Trophoblast cell (in vitro differentiated cells and primary cell): ENCODE results near the gene IL21R.

ENCODE experiments used
- DNase-seq, 2 donors: peaks; one replicate each; pipeline ENCODE4 v3.0.0-alpha.2; 2016
- H2AFZ ChIP-seq: 2 replicates; pipeline ENCODE4 v1.6.1; 2013; ENCODE audit warnings: low read length, moderate library complexity, mild to moderate bottlenecking; ENCODE audit not compliant: insufficient read depth, poor library complexity
- H2AK5ac ChIP-seq: 2 replicates; pipeline ENCODE4 v1.6.1; 2013; ENCODE audit warnings: mild to moderate bottlenecking, low read length
- H2BK120ac ChIP-seq: 2 replicates; pipeline ENCODE4 v1.6.1; 2013; ENCODE audit warnings: low read length, mild to moderate bottlenecking, moderate library complexity; ENCODE audit not compliant: insufficient read depth, poor library complexity
- H2BK12ac ChIP-seq: 2 replicates; pipeline ENCODE4 v1.6.1; 2013; ENCODE audit warnings: mild to moderate bottlenecking, low read length, moderate library complexity
- H2BK5ac ChIP-seq: 2 replicates; pipeline ENCODE4 v1.6.1; 2013; ENCODE audit warnings: low read length, low read depth, moderate library complexity, mild to moderate bottlenecking; ENCODE audit not compliant: poor library complexity
- H3K14ac ChIP-seq: 2 replicates; pipeline ENCODE4 v1.6.1; 2013; ENCODE audit warnings: mild to moderate bottlenecking, low read length
- H3K18ac ChIP-seq: 2 replicates; pipeline ENCODE4 v1.6.1; 2013; ENCODE audit warnings: mild to moderate bottlenecking, low read length
- H3K23ac ChIP-seq: 2 replicates; pipeline ENCODE4 v1.6.1; 2013; ENCODE audit warnings: low read length
- H3K27ac ChIP-seq: 2 replicates; pipeline ENCODE4 v1.5.1; 2013; ENCODE audit warnings: low read depth, mild to moderate bottlenecking, inconsistent platforms, low read length, moderate library complexity
- H3K27me3 ChIP-seq: 2 replicates; pipeline ENCODE4 v1.6.1; 2013; ENCODE audit warnings: inconsistent platforms, mild to moderate bottlenecking, low read length, moderate library complexity; ENCODE audit not compliant: insufficient read depth
- H3K36me3 ChIP-seq, 2 experiments: 1 replicate in 1 of 2; 2 replicates in 1 of 2; pipeline ENCODE4 v1.6.1; 2013; ENCODE audit warnings: low read length in 2 of 2, mild to moderate bottlenecking in 2 of 2, moderate library complexity in 1 of 2; ENCODE audit not compliant: insufficient read depth in 2 of 2, control insufficient read depth in 1 of 2
- H3K4ac ChIP-seq: 2 replicates; pipeline ENCODE4 v1.6.1; 2013; ENCODE audit warnings: low read depth, mild to moderate bottlenecking, low read length, moderate library complexity
- H3K4me1 ChIP-seq, 2 experiments: 1 replicate in 1 of 2; 2 replicates in 1 of 2; pipeline ENCODE4 v1.6.1; 2013; ENCODE audit warnings: low read length in 2 of 2, mild to moderate bottlenecking in 2 of 2, moderate library complexity in 1 of 2; ENCODE audit not compliant: insufficient read depth in 2 of 2, control insufficient read depth in 1 of 2
- H3K4me2 ChIP-seq: 2 replicates; pipeline ENCODE4 v1.6.1; 2013; ENCODE audit warnings: inconsistent platforms, mild to moderate bottlenecking, low read length, moderate library complexity
- H3K4me3 ChIP-seq: 2 replicates; pipeline ENCODE4 v1.5.1; 2013; ENCODE audit warnings: mild to moderate bottlenecking, low read depth, low read length, inconsistent platforms
- H3K79me1 ChIP-seq: one replicate; pipeline ENCODE4 v1.6.1; 2013; ENCODE audit warnings: low read length
- H3K79me2 ChIP-seq: 2 replicates; pipeline ENCODE4 v1.6.1; 2013; ENCODE audit warnings: low read length, mild to moderate bottlenecking; ENCODE audit not compliant: control insufficient read depth, insufficient read depth, poor library complexity
- H3K9ac ChIP-seq: 2 replicates; pipeline ENCODE4 v1.6.1; 2013; ENCODE audit warnings: mild to moderate bottlenecking, low read length
- H3K9me3 ChIP-seq: 2 replicates; pipeline ENCODE4 v1.6.1; 2013; ENCODE audit warnings: low read depth, mild to moderate bottlenecking, control low read depth, inconsistent platforms, low read length; ENCODE audit not compliant: insufficient read depth
- H4K12ac ChIP-seq: 2 replicates; pipeline ENCODE4 v1.6.1; 2013; ENCODE audit warnings: low read depth, mild to moderate bottlenecking, low read length, moderate library complexity
- H4K8ac ChIP-seq: 2 replicates; pipeline ENCODE4 v1.6.1; 2013; ENCODE audit warnings: low read depth, mild to moderate bottlenecking, low read length, moderate library complexity
- H4K91ac ChIP-seq: one replicate; pipeline ENCODE4 v1.6.1; 2013; ENCODE audit warnings: low read depth, mild to moderate bottlenecking, low read length, moderate library complexity
- WGBS: extraction: QIAGEN DNeasy Blood & Tissue Kit; methylation state at CpG from one replicate; pipeline ENCODE4 v1.1.7; 2013; ENCODE audit warnings: missing lambda C conversion rate; ENCODE audit not compliant: insufficient read length, insufficient coverage; ENCODE audit errors: extremely low coverage; 5-methylcytosine and 5-hydroxymethylcytosine counted together

Gene IL21R

GRCh38 chr16:27359051-27359450 is 42.9 kb upstream of the IL21R start:
- Histone ChIP-seq H3K79me1 (no peaks in the 10 kb centered on the region), H4K91ac (no peak overlapping the region), H2AK5ac (no peak overlapping the region), H4K12ac (no peak overlapping the region), H3K23ac (no peak overlapping the region), H3K27ac (no peak overlapping the region), H3K4me3 (no peak overlapping the region), H3K14ac (no peak overlapping the region), H2BK5ac (no peak overlapping the region), H3K9me3 (no peaks in the 10 kb centered on the region), H3K36me3 (peaks cover 50 to 61% of the 10 kb centered on the region in 2 experiments), H3K27me3 (no peaks in the 10 kb centered on the region), H3K4me2 (no peak overlapping the region), H3K18ac (no peak overlapping the region), H3K4me1 (no peaks in the 10 kb centered on the region), H4K8ac (no peak overlapping the region), H2BK12ac (no peak overlapping the region), H2BK120ac (no peak overlapping the region), H3K4ac (no peak overlapping the region), H3K9ac (no peak overlapping the region), H3K79me2 (no peaks in the 10 kb centered on the region), H2AFZ (no peak overlapping the region)
- WGBS = no CpG with 5 or more reads among the region's 4 CpGs
- DNase-seq = no peak

GRCh38 chr16:27359615-27360014 is 42.4 kb upstream of the IL21R start:
- WGBS = no CpG with 5 or more reads among the region's 6 CpGs
- H4K8ac ChIP-seq = no peak overlapping the region
- H3K4me2 ChIP-seq = no peak overlapping the region
- no peak overlapping the region for H3K4ac ChIP-seq
- H3K23ac ChIP-seq = no peak overlapping the region
- H3K9me3 ChIP-seq = no peaks in the 10 kb centered on the region
- H2BK12ac ChIP-seq = no peak overlapping the region
- no peak overlapping the region for H3K18ac ChIP-seq
- H3K79me1 ChIP-seq = no peaks in the 10 kb centered on the region
- no peak overlapping the region for H3K27ac ChIP-seq
- no peak for DNase-seq
- no peak overlapping the region for H3K9ac ChIP-seq
- H3K4me3 ChIP-seq = no peak overlapping the region
- H3K36me3 ChIP-seq = peaks cover 47 to 55% of the 10 kb centered on the region in 2 experiments
- no peak overlapping the region for H2BK120ac ChIP-seq
- no peak overlapping the region for H4K12ac ChIP-seq
- no peak overlapping the region for H2AK5ac ChIP-seq
- H3K14ac ChIP-seq = no peak overlapping the region
- no peak overlapping the region for H2AFZ ChIP-seq
- no peak overlapping the region for H4K91ac ChIP-seq
- no peak overlapping the region for H2BK5ac ChIP-seq
- H3K4me1 ChIP-seq = peaks cover 0 to under 1% of the 10 kb centered on the region in 2 experiments
- no peaks in the 10 kb centered on the region for H3K79me2 ChIP-seq
- no peaks in the 10 kb centered on the region for H3K27me3 ChIP-seq

- no peak overlapping the region for H3K4ac ChIP-seq
Observed at GRCh38 chr16:27361987-27362386, 40.0 kb upstream of the IL21R start.

GRCh38 chr16:27362570-27363245 is 39.3 kb upstream of the IL21R start:
- H3K18ac ChIP-seq = no peak overlapping the region
- no peak overlapping the region for H2BK120ac ChIP-seq
- no peaks in the 10 kb centered on the region for H3K27me3 ChIP-seq
- peaks cover 32 to 38% of the 10 kb centered on the region in 2 experiments for H3K36me3 ChIP-seq
- no CpG with 5 or more reads among the region's 16 CpGs for WGBS
- no peak overlapping the region for H4K8ac ChIP-seq
- no peak overlapping the region for H2AK5ac ChIP-seq
- no peak overlapping the region for H2AFZ ChIP-seq
- no peak overlapping the region for H3K4me2 ChIP-seq
- H3K14ac ChIP-seq = no peak overlapping the region
- no peaks in the 10 kb centered on the region for H3K79me1 ChIP-seq
- no peak overlapping the region for H3K9ac ChIP-seq
- H2BK12ac ChIP-seq = no peak overlapping the region
- no peak overlapping the region for H3K4ac ChIP-seq
- no peak overlapping the region for H3K23ac ChIP-seq
- H3K27ac ChIP-seq = no peak overlapping the region
- no peak overlapping the region for H3K4me3 ChIP-seq
- no peak overlapping the region for H2BK5ac ChIP-seq
- no peak overlapping the region for H4K91ac ChIP-seq
- DNase-seq = no peak
- H3K79me2 ChIP-seq = no peaks in the 10 kb centered on the region
- no peak overlapping the region for H4K12ac ChIP-seq
- H3K4me1 ChIP-seq = peaks cover 6 to 11% of the 10 kb centered on the region in 2 experiments
- no peaks in the 10 kb centered on the region for H3K9me3 ChIP-seq

More at GRCh38 chr16:27361987-27362386, 40.0 kb upstream of the IL21R start:
- no peak overlapping the region for H3K14ac ChIP-seq
- no peak overlapping the region for H2BK5ac ChIP-seq
- no peak overlapping the region for H2BK12ac ChIP-seq
- no peaks in the 10 kb centered on the region for H3K27me3 ChIP-seq
- H3K9me3 ChIP-seq = no peaks in the 10 kb centered on the region
- peaks cover 35 to 40% of the 10 kb centered on the region in 2 experiments for H3K36me3 ChIP-seq
- peaks cover 6 to 11% of the 10 kb centered on the region in 2 experiments for H3K4me1 ChIP-seq
- no peak overlapping the region for H2AFZ ChIP-seq
- H3K79me2 ChIP-seq = no peaks in the 10 kb centered on the region
- no peak overlapping the region for H3K18ac ChIP-seq
- H2AK5ac ChIP-seq = no peak overlapping the region
- no peak overlapping the region for H3K4me3 ChIP-seq
- H3K9ac ChIP-seq = no peak overlapping the region
- no peak overlapping the region for H3K4me2 ChIP-seq
- H4K12ac ChIP-seq = no peak overlapping the region
- no peak overlapping the region for H2BK120ac ChIP-seq
- no peak overlapping the region for H4K91ac ChIP-seq
- no peak for DNase-seq
- H4K8ac ChIP-seq = no peak overlapping the region
- no peaks in the 10 kb centered on the region for H3K79me1 ChIP-seq
- H3K27ac ChIP-seq = no peak overlapping the region
- WGBS = no CpG with 5 or more reads among the region's 3 CpGs
- H3K23ac ChIP-seq = no peak overlapping the region
